RCC 7860 (cell line): Measurements from ENCODE around the gene ACSBG1.
A peak's percentile ranks its signal among the peaks of the same experiment; 100 is the strongest.
"Not testable (repeated sequence)": the region's sequence is repeated elsewhere in the genome, so short reads cannot be mapped to it uniquely, and the experiment has no call there.

Experiments
- DNase-seq: peaks from one replicate; pipeline ENCODE4 v3.0.0-alpha.2; 2015; ENCODE audit warnings: low spot score
- FAIRE-seq: peaks from 2 replicates; lab custom pipeline; 2012; peaks lifted over from hg19 to GRCh38; lab: Jason Lieb, UNC

ACSBG1 gene

GRCh38 chr15:78170848-78171773 lies 63.3 kb downstream of the ACSBG1 start:
- no peak for DNase-seq
- FAIRE-seq: no peak

- no peak for FAIRE-seq
Observed at GRCh38 chr15:78168608-78169007, 65.8 kb downstream of the ACSBG1 start.

GRCh38 chr15:78167227-78167888 lies 67.0 kb downstream of the ACSBG1 start:
- DNase-seq: no peak
- FAIRE-seq: no peak

More at GRCh38 chr15:78168608-78169007, 65.8 kb downstream of the ACSBG1 start:
- DNase-seq: no peak

- DNase-seq: no peak
- FAIRE-seq: no peak
Observed at GRCh38 chr15:78164010-78164409, 70.4 kb downstream of the ACSBG1 start.

- no peak for FAIRE-seq
- DNase-seq: no peak
Observed at GRCh38 chr15:78162038-78162437, 72.3 kb downstream of the ACSBG1 start.

GRCh38 chr15:78159395-78159794 lies 75.0 kb downstream of the ACSBG1 start:
- no peak for DNase-seq
- FAIRE-seq: no peak

- no peak for FAIRE-seq
- DNase-seq: no peak
Observed at GRCh38 chr15:78157203-78157602, 77.2 kb downstream of the ACSBG1 start.

- FAIRE-seq (no peak), DNase-seq (no peak)
Observed at GRCh38 chr15:78156653-78157052, 77.7 kb downstream of the ACSBG1 start.

GRCh38 chr15:78155355-78155939 lies 78.9 kb downstream of the ACSBG1 start:
- FAIRE-seq (no peak), DNase-seq (no peak)

- no peak for FAIRE-seq
- DNase-seq: no peak
Observed at GRCh38 chr15:78154955-78155354, 79.4 kb downstream of the ACSBG1 start.

GRCh38 chr15:78151075-78151474 lies 83.3 kb downstream of the ACSBG1 start:
- DNase-seq, FAIRE-seq: not testable (repeated sequence)

GRCh38 chr15:78149805-78150751 lies 84.3 kb downstream of the ACSBG1 start:
- FAIRE-seq: no peak
- no peak for DNase-seq

GRCh38 chr15:78149068-78149804 lies 85.1 kb downstream of the ACSBG1 start, which contains the start of gene IDH3A:
IDH3A (plus strand) TSS chr15:78149362; CDS start chr15:78149404, 42 bp downstream.
- DNase-seq (peak; percentile 90), FAIRE-seq (peak; percentile 67)

GRCh38 chr15:78148392-78149067 lies 85.8 kb downstream of the ACSBG1 start:
- no peak for FAIRE-seq
- DNase-seq: no peak

- FAIRE-seq (no peak), DNase-seq (no peak)
Observed at GRCh38 chr15:78147566-78147965, 86.8 kb downstream of the ACSBG1 start.

GRCh38 chr15:78146425-78147154 lies 87.8 kb downstream of the ACSBG1 start:
- FAIRE-seq (no peak), DNase-seq (no peak)

- FAIRE-seq: no peak
- no peak for DNase-seq
Observed at GRCh38 chr15:78142332-78142731, 92.0 kb downstream of the ACSBG1 start.

GRCh38 chr15:78140292-78140691 lies 94.1 kb downstream of the ACSBG1 start:
- no peak for DNase-seq
- FAIRE-seq: no peak
